Calu3 (cell line): ENCODE results near the gene PDS5A. TPM values are rescaled to one million over a fixed set of nuclear protein-coding genes. Genes with fewer than 3 reads are reported as not detected.
"Not testable (repeated sequence)": the region's sequence is repeated elsewhere in the genome, so short reads cannot be mapped to it uniquely, and the experiment has no call there.

Source experiments
- BruUV-seq: library from RNA; stranded (reverse); fragments of 400-500 nt; replicated peaks from 2 replicates; lab custom pipeline; 2021; lab: Mats Ljungman, UMichigan
- CTCF ChIA-PET: fragments of 300-600 bp; sonication (Branson Sonifier 250); formaldehyde crosslinking; loops from one replicate; lab custom pipeline; 2022; ENCODE audit warnings: antibody characterized with exemption; lab: Charles Lee
- DNase-seq: peaks from one replicate; pipeline ENCODE4 v3.0.0; 2022
- H3K27ac Mint-ChIP-seq: one replicate; pipeline ENCODE4 v1.8.0; 2022; ENCODE audit warnings: mixed read lengths; ENCODE audit not compliant: unreplicated experiment
- H3K27me3 Mint-ChIP-seq: one replicate; pipeline ENCODE4 v1.8.0; 2022; ENCODE audit warnings: mixed read lengths; ENCODE audit not compliant: unreplicated experiment
- H3K36me3 Mint-ChIP-seq: one replicate; pipeline ENCODE4 v1.8.0; 2022; ENCODE audit warnings: mild to moderate bottlenecking, moderate library complexity, mixed read lengths; ENCODE audit not compliant: insufficient read depth, unreplicated experiment
- H3K4me1 Mint-ChIP-seq: one replicate; pipeline ENCODE4 v1.8.0; 2022; ENCODE audit warnings: mild to moderate bottlenecking, low read depth, mixed read lengths; ENCODE audit not compliant: unreplicated experiment
- H3K4me3 Mint-ChIP-seq: one replicate; pipeline ENCODE4 v1.8.0; 2022; ENCODE audit warnings: mild to moderate bottlenecking, low read depth, moderate library complexity, mixed read lengths; ENCODE audit not compliant: unreplicated experiment
- H3K9me3 Mint-ChIP-seq: one replicate; pipeline ENCODE4 v1.8.0; 2022; ENCODE audit warnings: low read depth, mixed read lengths; ENCODE audit not compliant: unreplicated experiment
- CTCF ChIP-seq: fragments of 200-600 bp; IDR thresholded peaks from one replicate; pipeline ENCODE4 v1.8.0; 2022; ENCODE audit warnings: antibody characterized with exemption; ENCODE audit not compliant: unreplicated experiment
- intact Hi-C: fragments of 100-400 bp; cut with micrococcal nuclease; formaldehyde crosslinking; loops from one replicate; pipeline ENCODE4 v1.10.0; 2022; ENCODE audit not compliant: unreplicated experiment
- total RNA-seq: library from RNA; stranded (reverse); gene quantifications from 2 replicates; pipeline ENCODE4 v1.2.3, GENCODE V29; 2022

PDS5A gene
- total RNA-seq, 1 experiment from 2014 or later: 49.1 TPM

DNA sequence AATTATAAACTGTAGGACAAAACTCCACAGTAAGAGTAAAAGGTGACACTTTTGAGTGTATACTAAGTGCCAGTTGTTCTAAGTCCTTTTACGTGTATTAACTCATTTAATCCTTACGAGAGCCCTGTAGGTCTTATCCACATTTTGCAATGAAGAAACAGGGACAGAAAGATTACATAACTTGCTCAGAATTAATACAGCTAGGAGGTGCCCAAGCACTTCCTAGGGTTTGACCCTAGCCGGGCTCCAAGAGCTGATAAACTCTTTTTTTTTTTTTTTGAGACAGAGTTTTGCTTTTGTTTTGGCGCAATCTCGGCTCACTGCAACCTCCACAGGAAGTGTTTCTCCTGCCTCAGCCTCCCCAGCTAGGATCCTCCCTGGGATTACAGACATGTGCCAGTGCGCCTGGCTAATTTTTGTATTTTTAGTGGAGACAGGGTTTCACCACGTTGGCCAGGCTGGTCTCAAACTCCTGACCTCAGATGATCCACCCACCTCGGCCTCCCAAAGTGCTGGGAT lies 169.4 kb downstream of the PDS5A start:
- TF ChIP-seq CTCF: no peak
- Mint-ChIP-seq H3K4me3 (no peak overlapping the region), H3K27me3 (no peaks in the 10 kb centered on the region), H3K4me1 (peaks cover 11% of the 10 kb centered on the region), H3K9me3 (no peaks in the 10 kb centered on the region), H3K27ac (no peak overlapping the region), H3K36me3 (peaks cover 6% of the 10 kb centered on the region)
- intact Hi-C loops: no loop called here
- BruUV-seq: no TSS peak
- no peak for DNase-seq
- CTCF ChIA-PET: no interaction called here

DNA sequence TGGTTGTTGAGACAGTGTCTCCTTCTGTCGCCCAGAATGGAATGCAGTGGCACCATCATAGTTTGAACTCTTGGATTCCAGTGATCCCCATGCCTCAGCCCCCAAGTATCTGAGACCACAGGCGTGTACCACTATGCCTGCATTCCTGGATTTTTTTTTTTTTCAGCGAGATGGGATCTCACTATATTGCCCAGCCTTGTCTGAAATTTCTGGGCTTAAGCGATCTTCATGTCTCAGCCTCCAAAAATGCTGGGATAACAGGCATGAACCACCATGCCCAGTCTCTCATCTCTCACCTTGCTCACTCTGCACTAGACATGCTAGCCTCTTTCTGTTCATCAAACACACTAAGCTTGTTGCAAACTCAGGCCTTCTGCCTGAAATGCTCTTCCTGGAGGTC lies 175.7 kb downstream of the PDS5A start:
- H3K4me3 Mint-ChIP-seq: no peak overlapping the region
- BruUV-seq: no TSS peak
- no peaks in the 10 kb centered on the region for H3K27me3 Mint-ChIP-seq
- DNase-seq: no peak
- intact Hi-C loops: no loop called here
- no peaks in the 10 kb centered on the region for H3K4me1 Mint-ChIP-seq
- H3K36me3 Mint-ChIP-seq: no peaks in the 10 kb centered on the region
- no peaks in the 10 kb centered on the region for H3K9me3 Mint-ChIP-seq
- CTCF ChIA-PET: no interaction called here
- no peak for TF ChIP-seq CTCF
- no peak overlapping the region for H3K27ac Mint-ChIP-seq

- H3K36me3 Mint-ChIP-seq, H3K27ac Mint-ChIP-seq, H3K9me3 Mint-ChIP-seq, H3K4me3 Mint-ChIP-seq, DNase-seq, CTCF ChIA-PET, intact Hi-C loops, H3K4me1 Mint-ChIP-seq, BruUV-seq, H3K27me3 Mint-ChIP-seq: not testable (repeated sequence)
Observed at GRCh38 chr4:39792976-39793375, 184.7 kb downstream of the PDS5A start.

DNA sequence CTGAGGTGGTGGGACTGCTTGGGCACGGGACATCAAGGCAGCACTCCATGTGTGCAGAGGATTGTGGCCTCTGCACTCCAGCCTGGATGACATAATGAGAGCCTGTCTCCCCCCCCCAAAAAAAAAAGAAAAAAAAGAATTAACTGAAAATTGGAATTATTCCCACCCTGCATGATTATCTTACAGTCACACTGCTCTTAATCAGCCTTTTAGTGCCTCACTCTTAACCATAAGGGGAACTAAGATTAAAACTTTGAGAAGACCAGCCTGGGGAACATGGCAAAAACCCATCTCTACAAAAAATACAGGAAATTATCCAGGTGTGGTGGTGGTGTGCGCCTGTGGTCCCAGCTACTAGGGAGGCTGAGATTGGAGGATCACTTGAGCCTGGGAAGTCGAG lies 185.2 kb downstream of the PDS5A start:
- Mint-ChIP-seq H3K36me3 (no peaks in the 10 kb centered on the region), H3K4me3 (no peak overlapping the region), H3K9me3 (no peaks in the 10 kb centered on the region), H3K27ac (no peak overlapping the region), H3K27me3 (no peaks in the 10 kb centered on the region), H3K4me1 (no peaks in the 10 kb centered on the region)
- no TSS peak for BruUV-seq
- CTCF ChIA-PET: no interaction called here
- TF ChIP-seq CTCF: no peak
- intact Hi-C loops: no loop called here
- DNase-seq: no peak

- H3K36me3 Mint-ChIP-seq: no peaks in the 10 kb centered on the region
- H3K9me3 Mint-ChIP-seq: no peaks in the 10 kb centered on the region
- no TSS peak for BruUV-seq
- no peak overlapping the region for H3K27ac Mint-ChIP-seq
- intact Hi-C loops: no loop called here
- CTCF ChIA-PET: no interaction called here
- no peak for DNase-seq
- no peak for TF ChIP-seq CTCF
- H3K4me1 Mint-ChIP-seq: no peaks in the 10 kb centered on the region
- H3K27me3 Mint-ChIP-seq: no peaks in the 10 kb centered on the region
- H3K4me3 Mint-ChIP-seq: no peak overlapping the region
Observed at GRCh38 chr4:39792128-39792527, 185.6 kb downstream of the PDS5A start.
